Kidney epithelial cell (primary cell): ENCODE results near the gene ASCC3. TPM values are rescaled to one million over a fixed set of nuclear protein-coding genes. Genes with fewer than 3 reads are reported as not detected.

Experiments
- DNase-seq: peaks from one replicate; pipeline ENCODE4 v3.0.0-alpha.2; 2010; ENCODE audit warnings: low read depth
- H3K27me3 ChIP-seq: 2 replicates; pipeline ENCODE4 v1.6.0; 2011; ENCODE audit warnings: low read length; ENCODE audit not compliant: control insufficient read depth, insufficient read depth
- H3K36me3 ChIP-seq: 2 replicates; pipeline ENCODE4 v1.5.1; 2011; ENCODE audit warnings: low read length; ENCODE audit not compliant: control insufficient read depth, insufficient read depth
- H3K4me3 ChIP-seq: 2 replicates; pipeline ENCODE4 v1.5.1; 2011; ENCODE audit warnings: low read depth, mild to moderate bottlenecking, control low read depth, low read length
- CTCF ChIP-seq: IDR thresholded peaks from 2 replicates; pipeline ENCODE4 v1.5.1; 2011; ENCODE audit warnings: mild to moderate bottlenecking, moderate library complexity, low read length, control low read depth, inconsistent platforms; ENCODE audit not compliant: insufficient read depth, poor library complexity, severe bottlenecking
- total RNA-seq: library from RNA; depleted of rRNA; stranded (reverse); fragments of >200 nt; gene quantifications from 2 replicates; pipeline ENCODE4 v1.2.3, GENCODE V29; 2015

The ASCC3 gene
- total RNA-seq, 1 donor from 2014 or later = 41.9 TPM

- no peak for DNase-seq
- no peak for TF ChIP-seq CTCF
- Histone ChIP-seq H3K27me3 (no peaks in the 10 kb centered on the region), H3K4me3 (no peak overlapping the region), H3K36me3 (no peaks in the 10 kb centered on the region)
Measured at GRCh38 chr6:100724696-100725095, 156.4 kb downstream of the ASCC3 start.

- no peaks in the 10 kb centered on the region for H3K36me3 ChIP-seq
- no peak overlapping the region for H3K4me3 ChIP-seq
- H3K27me3 ChIP-seq = no peaks in the 10 kb centered on the region
- DNase-seq = no peak
- no peak for TF ChIP-seq CTCF
Measured at GRCh38 chr6:100724222-100724621, 156.9 kb downstream of the ASCC3 start.

- H3K36me3 ChIP-seq = no peaks in the 10 kb centered on the region
- no peaks in the 10 kb centered on the region for H3K27me3 ChIP-seq
- H3K4me3 ChIP-seq = no peak overlapping the region
- no peak for TF ChIP-seq CTCF
- DNase-seq = no peak
Measured at GRCh38 chr6:100721256-100721655, 159.9 kb downstream of the ASCC3 start.

- Histone ChIP-seq H3K27me3 (no peaks in the 10 kb centered on the region), H3K36me3 (no peaks in the 10 kb centered on the region), H3K4me3 (no peak overlapping the region)
- no peak for DNase-seq
- TF ChIP-seq CTCF = peak; percentile 54
Measured at GRCh38 chr6:100719883-100720682, 161.0 kb downstream of the ASCC3 start.

GRCh38 chr6:100712997-100713396 is 168.1 kb downstream of the ASCC3 start:
- DNase-seq = no peak
- TF ChIP-seq CTCF = no peak
- Histone ChIP-seq H3K27me3 (no peaks in the 10 kb centered on the region), H3K36me3 (no peaks in the 10 kb centered on the region), H3K4me3 (no peak overlapping the region)

- H3K27me3 ChIP-seq = no peaks in the 10 kb centered on the region
- TF ChIP-seq CTCF = no peak
- no peak overlapping the region for H3K4me3 ChIP-seq
- no peaks in the 10 kb centered on the region for H3K36me3 ChIP-seq
- DNase-seq = no peak
Measured at GRCh38 chr6:100706491-100706890, 174.6 kb downstream of the ASCC3 start.
